NCI-H1048 (cell line): ENCODE results near the gene OR51E1.

ENCODE experiments used
- DNase-seq: peaks from one replicate; lab custom pipeline; 2025; lab: John Stamatoyannopoulos, UW

The OR51E1 gene

GRCh38 chr11:4643682-4644081 is at the start of gene OR51E1:
OR51E1 (plus strand) TSS chr11:4643982; CDS start chr11:4652527, 8,545 bp downstream.
- no peak for DNase-seq

- DNase-seq = no peak
Measured at GRCh38 chr11:4605057-4605456, 38.7 kb upstream of the OR51E1 start.

- no peak for DNase-seq
Measured at GRCh38 chr11:4606231-4607015, 37.4 kb upstream of the OR51E1 start.

- DNase-seq = no peak
Measured at GRCh38 chr11:4607096-4607495, 36.7 kb upstream of the OR51E1 start.

- peak; percentile 75 for DNase-seq
Measured at GRCh38 chr11:4607781-4608666, 35.8 kb upstream of the OR51E1 start, which contains the start of gene TRIM68. TRIM68 (minus strand) TSS chr11:4608231; CDS start chr11:4605504, 2,727 bp downstream.

- no peak for DNase-seq
Measured at GRCh38 chr11:4610258-4610935, 33.4 kb upstream of the OR51E1 start.

- DNase-seq = no peak
Measured at GRCh38 chr11:4611986-4612385, 31.8 kb upstream of the OR51E1 start.

GRCh38 chr11:4615856-4616444 is 27.8 kb upstream of the OR51E1 start:
- DNase-seq = no peak

GRCh38 chr11:4619514-4619913 is 24.3 kb upstream of the OR51E1 start:
- no peak for DNase-seq

GRCh38 chr11:4626207-4627099 is 17.3 kb upstream of the OR51E1 start:
- peak; percentile 57 for DNase-seq

- DNase-seq = no peak
Measured at GRCh38 chr11:4636136-4636535, 7.6 kb upstream of the OR51E1 start.

GRCh38 chr11:4636962-4637661 is 6.7 kb upstream of the OR51E1 start, which contains the start of gene OR51D1:
OR51D1 (plus strand) TSS chr11:4637477; CDS start chr11:4639791, 2,314 bp downstream.
- DNase-seq = no peak

- DNase-seq = no peak
Measured at GRCh38 chr11:4637662-4638047, 6.1 kb upstream of the OR51E1 start.

GRCh38 chr11:4639931-4640330 is 3.9 kb upstream of the OR51E1 start:
- DNase-seq = no peak

GRCh38 chr11:4641501-4641900 is 2.3 kb upstream of the OR51E1 start:
- no peak for DNase-seq

GRCh38 chr11:4642043-4642442 is 1.7 kb upstream of the OR51E1 start:
- no peak for DNase-seq

GRCh38 chr11:4643076-4643475 is 706 bp upstream of the OR51E1 start:
- DNase-seq = no peak

GRCh38 chr11:4644233-4644632 is 451 bp downstream of the OR51E1 start:
- DNase-seq = no peak

GRCh38 chr11:4645974-4646373 is 2.2 kb downstream of the OR51E1 start:
- DNase-seq = no peak

- no peak for DNase-seq
Measured at GRCh38 chr11:4647766-4648165, 4.0 kb downstream of the OR51E1 start.
